GM13977 (cell line): ENCODE data around the gene SLA2.

Source experiments
- DNase-seq: peaks from one replicate; pipeline ENCODE4 v3.0.0; 2012; ENCODE audit warnings: low spot score
- in situ Hi-C: fragments of 300-500 bp; cut with MboI; formaldehyde crosslinking; loops from one replicate; pipeline ENCODE4 v1.12.0; 2022; ENCODE audit warnings: low sequenced_read_pairs, low pct_unique_long_range_greater_than_20kb, mixed read lengths, inconsistent platforms; ENCODE audit not compliant: unreplicated experiment
- TF ChIP-seq, protein P1 (sequence below): IDR thresholded peaks from 2 replicates; pipeline ENCODE4 v1.5.1; 2012; ENCODE audit warnings: mild to moderate bottlenecking, control low read depth; ENCODE audit not compliant: insufficient read depth; ENCODE audit errors: extremely low read depth, missing control alignments

Gene SLA2

GRCh38 chr20:36579996-36580545 is 65.9 kb downstream of the SLA2 start:
- in situ Hi-C loops = no loop called here
- TF ChIP-seq, protein P1, sequence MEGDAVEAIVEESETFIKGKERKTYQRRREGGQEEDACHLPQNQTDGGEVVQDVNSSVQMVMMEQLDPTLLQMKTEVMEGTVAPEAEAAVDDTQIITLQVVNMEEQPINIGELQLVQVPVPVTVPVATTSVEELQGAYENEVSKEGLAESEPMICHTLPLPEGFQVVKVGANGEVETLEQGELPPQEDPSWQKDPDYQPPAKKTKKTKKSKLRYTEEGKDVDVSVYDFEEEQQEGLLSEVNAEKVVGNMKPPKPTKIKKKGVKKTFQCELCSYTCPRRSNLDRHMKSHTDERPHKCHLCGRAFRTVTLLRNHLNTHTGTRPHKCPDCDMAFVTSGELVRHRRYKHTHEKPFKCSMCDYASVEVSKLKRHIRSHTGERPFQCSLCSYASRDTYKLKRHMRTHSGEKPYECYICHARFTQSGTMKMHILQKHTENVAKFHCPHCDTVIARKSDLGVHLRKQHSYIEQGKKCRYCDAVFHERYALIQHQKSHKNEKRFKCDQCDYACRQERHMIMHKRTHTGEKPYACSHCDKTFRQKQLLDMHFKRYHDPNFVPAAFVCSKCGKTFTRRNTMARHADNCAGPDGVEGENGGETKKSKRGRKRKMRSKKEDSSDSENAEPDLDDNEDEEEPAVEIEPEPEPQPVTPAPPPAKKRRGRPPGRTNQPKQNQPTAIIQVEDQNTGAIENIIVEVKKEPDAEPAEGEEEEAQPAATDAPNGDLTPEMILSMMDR = no peak
- DNase-seq = no peak

DNA sequence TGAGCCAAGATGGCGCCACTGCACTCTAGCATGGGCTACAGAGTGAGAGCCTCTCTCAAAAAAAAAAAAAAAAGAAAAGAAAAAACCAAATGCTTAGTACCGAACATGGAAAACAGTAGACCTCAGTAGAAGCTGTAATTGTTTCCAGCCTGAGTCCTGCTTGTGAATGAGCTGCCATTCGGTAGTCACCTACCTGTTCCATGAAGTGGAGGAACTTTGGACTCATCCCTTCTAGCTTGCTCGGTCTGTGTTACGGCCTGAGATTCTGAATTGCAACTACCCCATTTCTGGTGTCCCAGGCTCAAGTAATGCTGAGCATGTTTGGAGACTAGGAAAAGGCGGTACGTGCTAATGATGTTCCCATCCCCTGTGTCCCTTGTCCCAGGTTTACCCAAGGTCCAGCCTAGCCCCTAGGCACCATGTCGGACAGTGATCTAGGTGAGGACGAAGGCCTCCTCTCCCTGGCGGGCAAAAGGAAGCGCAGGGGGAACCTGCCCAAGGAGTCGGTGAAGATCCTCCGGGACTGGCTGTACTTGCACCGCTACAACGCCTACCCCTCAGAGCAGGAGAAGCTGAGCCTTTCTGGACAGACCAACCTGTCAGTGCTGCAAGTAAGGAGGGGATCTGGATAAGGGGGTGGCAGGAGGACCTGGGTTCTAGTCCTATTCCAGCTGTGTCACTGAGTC is 67.5 kb downstream of the SLA2 start:
- DNase-seq = no peak
- in situ Hi-C loops = no loop called here
- TF ChIP-seq, protein P1 = no peak

- TF ChIP-seq, protein P1 = no peak
- in situ Hi-C loops = no loop called here
- no peak for DNase-seq
Observed at GRCh38 chr20:36576081-36576445, 69.9 kb downstream of the SLA2 start.

DNA sequence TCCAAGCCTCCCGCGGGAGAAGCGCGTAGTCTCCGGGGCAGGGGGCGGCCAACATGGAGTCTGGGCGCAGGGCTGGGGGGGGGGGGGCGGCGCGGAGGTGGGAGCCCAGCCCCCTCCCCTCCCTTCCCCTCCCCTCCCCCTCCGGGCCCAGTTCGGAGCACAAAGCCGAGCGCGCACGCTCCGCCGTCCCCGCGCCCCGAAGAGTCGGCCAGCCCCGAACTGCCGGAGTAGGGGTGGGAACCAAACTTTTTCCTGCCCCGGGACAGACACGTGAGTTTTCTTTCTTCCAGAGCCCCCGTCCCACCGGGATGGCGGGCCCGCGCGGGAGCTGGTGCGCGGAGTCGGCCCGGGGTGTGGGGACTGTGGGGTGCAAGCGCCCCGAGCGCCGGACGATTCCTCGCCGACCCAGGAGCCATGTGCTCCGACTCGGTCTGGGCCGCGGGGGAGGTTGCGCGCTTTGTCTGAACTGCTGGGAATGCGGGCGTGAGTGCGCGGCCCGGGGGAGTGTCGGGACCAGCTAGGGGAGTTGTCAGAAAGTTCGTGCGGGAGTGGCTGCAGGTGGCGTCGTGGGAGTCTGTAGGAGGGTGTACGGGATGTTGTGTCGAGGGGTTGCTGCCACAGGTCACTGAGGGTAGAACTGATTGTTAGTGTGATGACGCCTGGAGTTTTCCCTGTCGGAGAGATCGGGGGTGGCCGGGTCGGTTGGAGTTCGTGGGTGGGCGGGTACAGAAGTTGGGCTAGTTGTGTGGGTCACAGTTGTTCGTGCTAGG is 71.4 kb downstream of the SLA2 start:
- TF ChIP-seq, protein P1 = no peak
- peak; percentile 73 for DNase-seq
- in situ Hi-C loops = no loop called here

DNA sequence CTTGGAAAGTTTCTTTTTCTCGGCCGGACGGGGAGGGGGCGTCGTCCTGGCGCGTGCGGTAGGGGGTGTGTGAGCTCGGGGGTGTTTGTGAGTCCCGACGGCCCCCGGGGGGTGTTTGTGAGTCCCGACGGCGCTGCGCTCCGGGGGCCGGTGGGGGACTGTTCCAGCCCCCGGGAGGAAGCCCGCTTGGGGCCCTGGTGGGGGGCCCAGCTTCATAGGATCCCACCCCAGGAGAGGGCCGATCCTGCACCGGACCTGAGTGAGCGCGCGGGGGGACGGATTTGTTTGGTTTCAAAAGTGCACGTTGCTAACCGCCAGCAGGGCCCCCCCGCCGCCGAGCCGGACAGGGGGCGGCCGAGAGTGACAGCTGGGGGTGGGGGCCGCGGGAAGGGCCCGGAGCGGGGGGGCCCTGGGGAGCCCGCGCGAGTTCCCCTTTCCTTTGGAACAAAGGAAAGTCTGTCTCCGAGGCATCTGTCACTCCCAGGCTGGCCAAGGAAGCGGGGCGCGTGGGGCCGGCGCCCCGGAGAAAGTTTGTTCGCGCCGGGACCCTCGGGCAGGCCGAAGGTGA is 72.1 kb downstream of the SLA2 start:
- TF ChIP-seq, protein P1 = no peak
- DNase-seq = peak; percentile 76
- in situ Hi-C loops = no loop called here

DNA sequence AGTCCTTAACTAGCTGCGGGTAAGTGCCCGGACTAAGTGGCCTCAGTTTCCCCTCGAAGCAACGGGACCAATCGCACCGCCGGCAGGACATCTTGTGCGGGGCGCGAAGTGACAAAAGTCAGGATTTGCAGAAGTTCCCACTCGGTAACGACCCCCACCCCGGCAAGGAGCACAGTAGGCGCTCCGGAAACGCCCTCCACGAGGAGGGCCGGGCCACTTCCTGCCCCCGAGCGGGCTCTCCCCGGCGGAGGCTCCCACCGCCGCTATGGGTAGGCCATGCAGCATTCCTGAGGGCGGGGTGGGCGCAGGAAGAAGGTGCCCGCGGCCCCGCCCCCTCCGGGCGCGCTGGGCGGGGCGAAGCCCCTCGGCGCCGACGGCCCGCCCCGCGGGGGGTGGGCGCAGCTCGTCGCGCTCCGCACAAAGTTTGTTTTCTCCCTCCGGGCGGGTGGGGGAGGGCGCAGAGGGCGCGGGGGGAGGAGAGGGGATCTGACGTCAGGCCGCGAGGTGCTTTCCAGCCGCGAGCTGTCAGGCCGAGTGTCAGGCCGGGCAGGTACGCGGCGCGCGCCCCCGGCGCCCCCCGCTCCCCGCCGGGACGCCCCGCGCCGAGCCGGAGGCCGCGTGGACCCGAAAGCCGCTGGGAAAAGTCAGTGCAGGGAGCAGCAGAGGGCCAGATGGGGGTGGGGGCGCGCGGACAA is 72.7 kb downstream of the SLA2 start, which contains the start of gene TGIF2:
Gene TGIF2 (plus strand): TSS at position 495 of the 695 bp plus-strand sequence. CDS start 5,178 bp downstream, outside the sequence.
- in situ Hi-C loops = no loop called here
- peak; percentile 100 for DNase-seq
- TF ChIP-seq, protein P1 = no peak
